KMS-11 (cell line): ENCODE data around the gene DDX25.

ENCODE experiments used
- H2AFZ ChIP-seq: fragments of 200-600 bp; sonication (generic); 2 replicates; pipeline ENCODE4 v1.6.1; 2016; ENCODE audit warnings: antibody characterized with exemption, mixed run types, low read depth
- H3K27ac ChIP-seq: fragments of 200-600 bp; sonication (generic); 2 replicates; pipeline ENCODE4 v1.6.1; 2016; ENCODE audit warnings: mild to moderate bottlenecking, mixed run types
- H3K27me3 ChIP-seq: fragments of 200-600 bp; sonication (generic); 2 replicates; pipeline ENCODE4 v1.6.1; 2017; ENCODE audit warnings: mild to moderate bottlenecking, low read depth, mixed run types, moderate library complexity; ENCODE audit not compliant: insufficient read depth
- H3K36me3 ChIP-seq: fragments of 200-600 bp; sonication (generic); 2 replicates; pipeline ENCODE4 v1.6.1; 2017; ENCODE audit warnings: mild to moderate bottlenecking, mixed run types; ENCODE audit not compliant: insufficient read depth
- H3K4me1 ChIP-seq: fragments of 200-600 bp; sonication (generic); 2 replicates; pipeline ENCODE4 v1.6.1; 2016; ENCODE audit warnings: mild to moderate bottlenecking, low read depth, mixed run types; ENCODE audit not compliant: poor library complexity, severe bottlenecking
- H3K4me2 ChIP-seq: fragments of 200-600 bp; sonication (generic); 2 replicates; pipeline ENCODE4 v1.7.0; 2016; ENCODE audit warnings: mild to moderate bottlenecking, mixed run types
- H3K4me3 ChIP-seq: fragments of 200-600 bp; sonication (generic); IDR thresholded peaks from 2 replicates; pipeline ENCODE4 v1.6.1; 2017; ENCODE audit warnings: low read depth, low read length, mixed read lengths; ENCODE audit not compliant: insufficient read depth
- H3K79me2 ChIP-seq: fragments of 200-600 bp; sonication (generic); 2 replicates; pipeline ENCODE4 v1.6.1; 2016; ENCODE audit warnings: low read depth, mixed run types; ENCODE audit not compliant: insufficient read depth
- H3K9ac ChIP-seq: fragments of 200-600 bp; sonication (generic); 2 replicates; pipeline ENCODE4 v1.6.1; 2016; ENCODE audit warnings: mild to moderate bottlenecking, mixed run types
- H4K20me1 ChIP-seq: fragments of 200-600 bp; sonication (generic); 2 replicates; pipeline ENCODE4 v1.6.1; 2016; ENCODE audit warnings: mild to moderate bottlenecking, mixed run types; ENCODE audit not compliant: insufficient read depth
- CTCF ChIP-seq: fragments of 200-600 bp; sonication (generic); conservative IDR thresholded peaks from 2 replicates; pipeline ENCODE4 v1.6.1; 2017; ENCODE audit warnings: low read depth, mild to moderate bottlenecking, antibody characterized with exemption, low read length, moderate library complexity, mixed read lengths

DDX25 gene

GRCh38 chr11:125871391-125872137 lies 32.7 kb upstream of the DDX25 start:
- no peak overlapping the region for H3K4me3 ChIP-seq
- no peaks in the 10 kb centered on the region for H3K79me2 ChIP-seq
- TF ChIP-seq CTCF, result peak; percentile 46; the same call in 1 of the 2 replicates
- no peak overlapping the region for H2AFZ ChIP-seq
- no peak overlapping the region for H3K4me2 ChIP-seq
- H3K27me3 ChIP-seq, result no peaks in the 10 kb centered on the region
- no peak overlapping the region for H3K9ac ChIP-seq
- H4K20me1 ChIP-seq, result no peaks in the 10 kb centered on the region
- H3K27ac ChIP-seq, result no peak overlapping the region
- H3K4me1 ChIP-seq, result no peaks in the 10 kb centered on the region
- H3K36me3 ChIP-seq, result no peaks in the 10 kb centered on the region

GRCh38 chr11:125872138-125872491 lies 32.2 kb upstream of the DDX25 start:
- no peaks in the 10 kb centered on the region for H3K36me3 ChIP-seq
- no peaks in the 10 kb centered on the region for H3K4me1 ChIP-seq
- H3K4me3 ChIP-seq, result no peak overlapping the region
- H4K20me1 ChIP-seq, result no peaks in the 10 kb centered on the region
- H3K4me2 ChIP-seq, result no peak overlapping the region
- no peak overlapping the region for H3K9ac ChIP-seq
- H3K27me3 ChIP-seq, result no peaks in the 10 kb centered on the region
- TF ChIP-seq CTCF, result no peak
- H3K79me2 ChIP-seq, result no peaks in the 10 kb centered on the region
- H2AFZ ChIP-seq, result no peak overlapping the region
- no peak overlapping the region for H3K27ac ChIP-seq

GRCh38 chr11:125873881-125874555 lies 30.3 kb upstream of the DDX25 start:
- Histone ChIP-seq H3K4me3 (no peak overlapping the region), H3K27ac (no peak overlapping the region), H3K36me3 (no peaks in the 10 kb centered on the region), H3K4me2 (no peak overlapping the region), H2AFZ (no peak overlapping the region), H3K4me1 (no peaks in the 10 kb centered on the region), H3K79me2 (no peaks in the 10 kb centered on the region), H3K27me3 (no peaks in the 10 kb centered on the region), H3K9ac (no peak overlapping the region), H4K20me1 (no peaks in the 10 kb centered on the region)
- TF ChIP-seq CTCF, result no peak

DNA sequence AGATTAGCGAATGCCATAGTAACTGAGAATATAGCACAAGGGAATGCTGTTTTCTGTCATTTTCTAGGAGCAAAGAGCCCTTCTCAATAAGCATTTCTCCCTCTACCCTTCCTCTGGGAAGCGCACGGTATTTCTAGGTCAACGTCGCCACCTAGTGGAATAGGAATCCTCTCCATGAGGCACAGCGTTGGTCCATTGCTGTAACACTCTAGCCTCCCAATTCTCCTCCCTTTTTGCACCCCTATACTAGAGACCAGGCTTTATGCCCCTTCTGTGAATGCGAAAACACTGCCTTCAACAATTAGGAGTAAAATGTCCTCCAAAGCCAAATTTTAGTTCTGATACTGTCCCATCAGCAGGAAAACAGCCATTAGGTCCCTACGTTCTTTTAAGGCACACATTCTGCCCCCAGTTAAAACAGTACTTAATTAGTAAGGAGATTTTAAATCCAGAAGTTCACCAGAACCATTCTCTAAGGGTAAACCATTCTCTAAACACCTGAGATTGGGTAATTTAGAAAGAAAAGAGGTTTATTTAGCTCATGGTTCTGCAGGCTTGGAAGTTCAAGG lies 29.7 kb upstream of the DDX25 start:
- Histone ChIP-seq H3K4me1 (no peaks in the 10 kb centered on the region), H3K4me2 (no peak overlapping the region), H2AFZ (no peak overlapping the region)

More for the DNA sequence above, 29.7 kb upstream of the DDX25 start:
- TF ChIP-seq CTCF, result peak; percentile 66
- no peaks in the 10 kb centered on the region for H4K20me1 ChIP-seq
- no peak overlapping the region for H3K9ac ChIP-seq
- H3K4me3 ChIP-seq, result no peak overlapping the region
- no peaks in the 10 kb centered on the region for H3K79me2 ChIP-seq
- H3K36me3 ChIP-seq, result no peaks in the 10 kb centered on the region
- H3K27ac ChIP-seq, result no peak overlapping the region
- no peaks in the 10 kb centered on the region for H3K27me3 ChIP-seq
